GM19043 (cell line): Measurements from ENCODE around the gene SLC35E2B.
A peak's percentile ranks its signal among the peaks of the same experiment; 100 is the strongest.
"Not testable (repeated sequence)": the region's sequence is repeated elsewhere in the genome, so short reads cannot be mapped to it uniquely, and the experiment has no call there.

Experiments
- ATAC-seq: cut with Tn5 transposase; IDR thresholded peaks from one replicate; pipeline ENCODE4 v1.9.1; 2021; ENCODE audit warnings: low read depth; ENCODE audit not compliant: unreplicated experiment

SLC35E2B gene

GRCh38 chr1:1677718-1678580 is 14.6 kb downstream of the SLC35E2B start:
- ATAC-seq = peak; percentile 77

- ATAC-seq = not testable (repeated sequence)
Measured at GRCh38 chr1:1676087-1676486, 16.5 kb downstream of the SLC35E2B start.

GRCh38 chr1:1675218-1675617 is 17.4 kb downstream of the SLC35E2B start:
- not testable (repeated sequence) for ATAC-seq

GRCh38 chr1:1674806-1675205 is 17.8 kb downstream of the SLC35E2B start:
- not testable (repeated sequence) for ATAC-seq

DNA sequence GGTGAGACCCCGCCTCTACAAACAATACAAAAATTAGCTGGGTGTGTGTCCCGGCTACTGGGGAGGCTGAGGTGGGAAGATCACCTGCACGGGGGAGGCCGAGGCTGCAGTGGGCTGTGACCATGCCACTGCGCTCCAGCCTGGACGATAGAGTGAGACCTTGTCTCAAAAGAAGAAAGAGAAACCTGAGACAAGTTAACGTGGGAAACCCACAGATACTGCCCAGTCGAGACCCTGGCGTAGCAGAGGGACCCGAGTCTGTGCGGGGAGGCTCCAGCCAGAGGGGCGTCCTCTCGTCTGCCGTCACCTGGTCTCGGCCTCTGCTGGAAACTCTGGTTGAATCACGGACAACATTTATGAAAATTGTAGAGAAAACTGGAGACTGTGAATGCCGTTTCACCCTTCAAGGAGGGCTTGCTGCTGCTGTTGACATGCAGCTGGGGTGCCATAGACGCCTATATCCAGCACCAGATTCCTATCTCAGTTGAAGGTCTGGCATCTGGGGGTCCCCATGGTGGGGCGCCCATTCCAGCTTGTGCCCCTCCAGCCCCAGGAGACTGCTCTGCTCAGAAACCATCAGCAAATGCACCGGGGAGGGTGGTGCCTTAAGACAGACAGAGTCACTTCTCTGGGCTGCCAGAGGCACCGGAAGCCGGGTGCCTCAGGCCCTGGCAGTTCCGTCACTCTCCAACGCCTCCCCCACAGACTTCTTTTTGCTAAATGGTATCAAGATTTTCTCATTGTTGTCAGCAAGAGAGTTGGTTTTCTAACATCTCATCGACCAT is 20.2 kb downstream of the SLC35E2B start:
- no peak for ATAC-seq

DNA sequence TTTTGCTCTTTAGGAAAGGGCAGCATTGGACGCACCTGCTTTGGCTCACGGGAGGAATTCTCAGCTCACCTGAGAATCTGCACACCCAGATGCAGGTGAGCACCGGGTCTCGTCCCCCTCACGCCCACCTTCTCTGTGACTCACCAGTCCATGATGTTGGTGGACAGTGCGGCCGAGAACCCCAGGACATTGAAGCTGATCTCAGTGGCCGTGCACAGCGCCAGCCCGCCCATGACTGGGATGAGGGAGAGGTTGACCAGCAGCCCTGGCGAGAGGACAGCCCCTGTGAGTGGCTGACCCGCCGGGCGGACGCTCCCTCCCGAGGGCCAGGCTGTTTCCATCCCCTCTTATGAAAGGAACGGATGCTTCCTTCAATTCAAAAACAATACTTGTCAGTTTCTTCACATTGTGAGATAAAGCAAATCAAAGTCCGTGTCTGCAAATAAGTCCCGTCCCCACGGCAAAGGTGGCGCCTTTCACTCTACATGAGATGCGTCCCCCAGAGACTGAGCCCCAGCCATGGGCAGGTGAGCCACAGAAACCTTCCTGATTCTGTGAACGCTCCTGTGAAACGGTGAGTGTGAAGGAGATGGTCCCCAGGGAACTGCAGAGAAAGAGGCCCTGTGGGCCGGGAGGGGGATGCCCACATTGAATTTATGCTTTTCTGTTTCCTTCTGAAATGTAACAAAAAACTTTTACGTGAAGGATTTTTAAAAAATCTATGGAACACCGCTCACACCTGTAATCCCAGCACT is 21.1 kb downstream of the SLC35E2B start:
- no peak for ATAC-seq

GRCh38 chr1:1670866-1671265 is 21.7 kb downstream of the SLC35E2B start:
- ATAC-seq = no peak

- no peak for ATAC-seq
Measured at GRCh38 chr1:1669468-1670440, 22.8 kb downstream of the SLC35E2B start.

DNA sequence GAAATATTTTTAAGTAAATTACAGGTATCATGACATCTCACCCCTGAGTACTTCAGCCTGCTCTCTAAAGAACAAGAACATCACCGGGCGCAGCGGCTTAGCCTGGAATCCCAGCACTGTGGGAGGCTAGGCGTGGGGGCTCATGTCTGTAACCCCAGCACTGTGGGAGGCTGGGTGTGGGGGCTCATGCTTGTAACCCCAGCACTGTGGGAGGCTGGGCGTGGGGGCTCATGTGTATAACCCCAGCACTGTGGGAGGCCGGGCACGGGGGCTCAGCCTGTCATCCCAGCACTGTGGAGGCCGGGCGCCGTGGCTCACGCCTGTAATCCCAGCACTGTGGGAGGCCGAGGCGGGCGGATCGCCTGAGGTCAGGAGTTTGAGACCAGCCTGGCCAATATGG is 26.1 kb downstream of the SLC35E2B start:
- ATAC-seq = no peak

DNA sequence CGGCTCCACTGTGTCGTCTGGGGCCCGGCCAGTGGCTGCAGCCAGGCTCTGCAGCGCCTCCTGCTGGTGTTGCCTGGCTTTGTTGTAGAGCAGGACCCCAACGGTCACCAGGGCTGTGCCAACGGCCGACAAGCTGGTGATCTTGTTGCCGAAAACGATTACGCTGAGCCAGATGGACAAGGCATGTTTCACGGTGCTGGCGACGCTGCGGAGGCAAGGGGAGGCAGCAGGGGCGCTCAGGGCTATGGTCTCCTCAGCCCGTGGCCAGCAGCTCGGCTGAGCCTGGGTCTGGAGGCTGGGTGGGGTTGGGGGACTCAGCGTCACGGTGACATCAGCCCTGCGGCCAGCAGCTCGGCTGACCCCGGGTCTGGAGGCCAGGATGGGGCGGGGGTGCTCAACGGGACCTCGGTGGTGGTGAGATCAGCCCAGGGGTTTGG is 26.8 kb downstream of the SLC35E2B start:
- ATAC-seq = no peak

DNA sequence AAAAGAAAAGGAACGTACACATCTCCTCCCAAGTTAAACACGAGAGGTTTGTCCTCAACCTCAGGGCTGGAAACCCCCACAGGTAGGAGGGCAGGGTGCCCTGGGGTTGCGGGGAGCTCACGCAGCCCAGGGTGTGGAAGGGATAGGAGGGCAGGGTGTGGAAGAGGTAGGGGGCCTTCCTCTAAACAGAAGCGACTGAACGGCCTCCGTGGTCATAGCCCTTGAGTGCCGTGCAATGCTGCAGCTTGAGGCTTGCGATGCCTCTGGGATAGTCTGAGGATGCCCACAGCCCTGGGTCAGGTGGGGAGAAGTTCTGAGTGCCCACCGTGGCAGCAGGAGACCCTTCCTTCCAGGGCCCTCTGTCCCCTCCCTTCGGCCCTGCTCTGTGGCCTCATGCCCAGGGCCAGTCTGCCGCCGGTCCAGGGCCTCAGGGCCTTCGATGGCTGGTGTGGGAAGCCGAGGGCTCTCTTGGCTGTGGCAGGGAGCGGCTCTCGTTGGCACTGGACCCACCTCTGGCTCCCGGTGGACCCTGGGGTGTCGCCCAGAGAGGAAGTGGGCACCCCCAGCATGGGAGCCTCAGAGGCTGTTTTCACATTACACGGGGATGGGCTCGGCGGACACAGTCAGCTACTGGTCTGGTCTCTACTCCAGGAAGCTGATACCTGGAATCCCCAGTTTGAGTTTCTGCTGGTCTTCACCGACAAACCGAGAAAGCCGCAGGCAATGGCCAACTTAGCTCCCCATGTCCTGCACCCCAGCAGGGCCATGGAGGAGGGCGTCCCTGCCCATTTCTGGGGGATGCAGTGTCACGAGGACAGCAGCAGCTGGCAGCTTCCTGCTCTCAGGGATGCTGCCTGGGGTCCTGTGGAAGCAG is 27.4 kb downstream of the SLC35E2B start:
- ATAC-seq = no peak

DNA sequence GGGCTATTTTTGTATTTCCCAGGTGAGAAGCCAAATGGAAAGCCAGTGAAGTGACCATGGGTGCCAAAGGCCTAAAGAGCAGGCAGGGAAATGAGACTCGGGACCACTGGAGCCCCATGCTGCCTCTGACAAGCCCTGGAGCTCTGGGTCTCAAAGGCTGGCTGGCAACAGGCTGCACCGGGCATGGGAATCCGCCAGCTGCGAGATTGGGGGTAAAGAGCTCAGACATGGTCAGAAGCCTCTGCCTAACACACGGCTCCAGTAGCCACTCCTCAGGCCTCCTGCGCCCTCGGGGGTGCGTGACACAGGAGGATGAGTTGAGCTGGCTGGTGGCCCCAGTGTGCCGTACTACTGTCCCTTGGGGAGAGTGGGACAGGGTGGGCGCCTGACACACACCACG is 28.3 kb downstream of the SLC35E2B start:
- not testable (repeated sequence) for ATAC-seq

DNA sequence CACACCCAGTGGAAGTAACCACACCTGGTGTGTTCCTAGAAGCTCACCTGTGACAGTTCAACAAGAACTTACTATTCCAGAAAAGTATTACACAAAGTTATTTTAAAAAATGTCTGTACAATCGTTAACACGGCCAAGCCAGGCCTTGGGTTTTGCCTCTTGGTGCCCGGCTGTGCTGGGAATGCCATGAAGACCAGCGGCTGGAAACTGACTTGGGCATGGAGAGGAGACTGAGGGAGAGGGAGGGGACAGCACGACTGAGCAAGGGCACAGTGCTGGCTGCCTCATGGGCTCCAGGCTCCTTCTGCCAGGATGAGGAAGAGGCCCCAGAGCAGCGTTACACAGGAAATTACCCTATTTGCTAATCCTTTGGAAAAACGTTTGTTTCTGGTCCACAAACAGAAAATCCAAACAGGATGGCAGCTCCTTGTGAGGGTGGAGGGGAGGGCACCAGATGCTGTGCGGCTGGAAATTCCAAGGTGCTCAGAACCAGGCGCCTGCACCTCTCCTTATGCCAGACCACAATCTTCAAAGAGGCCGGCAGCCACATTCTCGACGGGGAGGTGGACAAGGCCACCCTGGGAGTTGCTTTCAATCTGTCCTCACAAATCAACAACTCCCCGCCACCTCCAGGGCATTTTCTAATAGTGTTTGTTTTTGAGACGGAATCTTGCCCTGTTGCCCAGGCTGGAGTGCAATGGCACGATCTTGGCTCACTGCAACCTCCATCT is 29.6 kb downstream of the SLC35E2B start:
- ATAC-seq = not testable (repeated sequence)

- ATAC-seq = not testable (repeated sequence)
Measured at GRCh38 chr1:1662392-1662791, 30.2 kb downstream of the SLC35E2B start.

DNA sequence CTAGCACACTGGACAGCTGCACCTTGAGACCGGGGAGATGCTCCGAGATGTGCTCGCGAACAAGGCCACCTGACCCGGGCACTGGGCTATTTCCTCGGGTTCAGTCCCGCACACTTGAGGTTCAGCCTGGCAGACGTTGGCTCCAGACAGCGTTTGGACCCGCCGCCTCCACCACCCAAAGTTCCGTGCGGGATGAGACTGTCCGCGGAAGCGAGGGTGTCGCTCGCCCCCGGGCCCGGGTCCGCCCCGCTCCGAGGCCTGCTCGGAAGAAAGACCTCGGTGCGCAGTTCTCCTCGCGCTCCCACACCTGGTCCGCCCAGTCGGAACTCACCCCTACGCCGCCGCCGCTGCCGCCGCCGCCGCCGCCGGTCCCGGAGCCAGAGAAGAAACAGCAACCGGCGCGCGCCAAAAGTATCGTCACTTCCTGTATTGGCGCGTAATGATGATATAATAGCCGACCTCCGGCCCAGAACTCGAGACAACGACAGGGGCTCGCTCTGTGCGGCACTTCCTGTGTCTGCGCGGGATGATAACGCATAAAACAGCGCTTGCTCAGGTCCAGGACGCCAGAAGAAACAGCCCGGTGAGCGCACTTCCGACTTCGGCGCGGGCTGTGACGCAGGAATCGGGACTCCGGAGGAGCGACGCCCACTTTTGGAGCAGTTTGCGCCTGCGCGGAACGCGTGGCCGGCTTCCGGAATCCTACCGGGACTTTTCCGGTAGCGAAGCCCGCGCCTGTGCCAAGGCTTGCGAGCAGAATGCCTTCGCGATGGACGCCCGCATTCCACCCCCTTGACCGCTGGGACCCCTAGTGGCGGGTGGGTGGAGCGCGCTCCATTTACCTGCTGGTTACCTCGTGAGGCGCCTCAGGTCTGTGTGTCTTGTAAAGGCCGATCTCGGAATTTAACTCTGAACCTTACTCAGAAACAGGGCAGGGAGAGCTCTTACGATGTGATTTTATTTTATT is 33.7 kb downstream of the SLC35E2B start, which contains the start of gene CDK11B:
TSS of gene CDK11B (minus strand) at position 422 of the 967 bp plus-strand sequence. CDS start 1,519 bp downstream, outside the sequence.
- ATAC-seq = peak; percentile 74

DNA sequence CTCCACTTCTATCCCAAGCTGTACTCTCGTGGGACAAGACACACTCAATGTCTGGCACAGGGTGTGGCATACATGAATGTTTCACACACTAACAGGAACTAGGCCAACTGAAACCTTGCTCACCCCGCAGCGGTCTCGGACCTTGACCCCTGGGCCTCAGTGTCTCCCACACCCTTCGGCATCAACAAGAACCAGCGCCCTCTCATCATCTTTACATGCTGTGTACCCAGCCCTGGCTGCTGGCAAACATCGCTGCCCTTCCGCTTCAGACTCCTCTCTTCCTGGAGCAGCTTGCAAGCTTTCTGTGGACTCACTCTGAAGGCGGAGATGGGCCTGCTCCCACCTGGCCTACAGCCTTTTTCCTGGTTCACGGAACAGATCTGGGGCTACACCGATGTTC is 44.3 kb downstream of the SLC35E2B start:
- not testable (repeated sequence) for ATAC-seq
